Anterior cingulate cortex (tissue), 58 donors: ENCODE results near the gene GCN1.
"Not testable (repeated sequence)": the region's sequence is repeated elsewhere in the genome, so short reads cannot be mapped to it uniquely, and the experiment has no call there.

Experiments
- DNase-seq, 58 donors: peaks; one replicate each; lab custom pipeline; 2025; lab: John Stamatoyannopoulos, UW

Gene GCN1

DNA sequence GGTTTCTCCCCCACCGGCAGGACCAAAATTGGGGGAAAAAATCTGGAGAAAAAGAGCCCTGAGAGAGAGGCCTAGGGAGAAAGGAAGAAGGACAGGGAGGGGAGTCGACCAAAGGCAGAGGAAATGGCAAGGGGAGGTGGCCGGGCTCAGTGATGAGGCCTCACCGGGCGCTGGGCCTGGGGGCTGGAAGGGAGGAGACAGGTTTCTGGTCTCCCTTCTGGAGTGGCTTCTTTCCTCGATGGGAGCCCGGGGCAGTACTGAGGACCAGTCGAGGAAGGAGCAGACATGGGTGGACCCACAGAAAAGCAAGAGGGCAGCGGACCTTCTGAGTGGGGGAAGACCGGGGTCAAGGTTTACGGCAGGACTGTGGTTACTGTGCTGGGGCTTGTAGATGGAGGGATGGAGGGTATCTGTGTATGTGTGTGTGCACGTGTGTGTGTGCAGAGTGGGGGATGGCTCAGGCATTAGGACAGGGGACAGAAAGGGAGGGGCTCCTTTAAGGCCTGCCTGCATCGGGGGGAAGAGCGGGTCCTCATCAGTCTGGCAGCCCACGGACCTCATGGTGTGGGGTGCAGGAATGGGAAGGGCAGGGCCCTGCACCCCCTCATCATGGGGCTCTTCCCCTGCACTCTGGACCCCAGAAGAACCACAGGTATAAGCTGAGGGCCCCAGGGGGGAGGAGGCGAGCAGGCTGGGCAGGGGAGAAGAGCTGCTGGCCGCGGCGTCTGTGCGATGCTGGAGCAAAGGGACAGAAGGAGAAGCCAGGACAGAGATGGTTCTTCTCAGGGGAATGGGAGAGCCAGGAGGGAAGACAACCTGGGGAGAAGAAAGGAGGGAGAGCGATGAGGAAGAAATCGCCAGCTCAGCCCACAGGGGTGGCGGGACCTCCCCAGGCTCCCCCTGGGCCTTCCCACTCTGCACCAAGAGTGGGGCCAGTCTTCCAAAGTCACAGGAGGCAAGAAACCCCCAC is 21.5 kb upstream of the GCN1 start:
- no peak for DNase-seq

DNA sequence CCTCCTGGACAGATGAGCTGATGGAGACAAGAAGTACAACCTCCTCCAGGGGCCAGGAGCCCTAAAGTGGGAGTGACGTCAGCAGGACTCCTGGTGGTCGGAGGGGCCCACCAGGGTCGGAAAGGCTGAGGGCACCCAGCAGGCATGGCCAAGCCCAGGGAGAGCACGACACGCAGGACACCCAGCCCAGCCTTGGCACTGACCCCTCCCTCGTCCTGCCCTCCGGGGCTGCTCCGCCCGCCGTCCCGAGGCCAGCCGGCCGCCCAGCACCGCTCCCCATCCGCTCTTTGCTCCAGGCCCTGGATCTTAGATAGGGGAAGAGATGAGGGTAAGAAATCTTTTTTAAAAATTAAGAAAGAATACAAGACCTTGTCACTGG is 20.8 kb upstream of the GCN1 start:
- DNase-seq, result no peak

DNA sequence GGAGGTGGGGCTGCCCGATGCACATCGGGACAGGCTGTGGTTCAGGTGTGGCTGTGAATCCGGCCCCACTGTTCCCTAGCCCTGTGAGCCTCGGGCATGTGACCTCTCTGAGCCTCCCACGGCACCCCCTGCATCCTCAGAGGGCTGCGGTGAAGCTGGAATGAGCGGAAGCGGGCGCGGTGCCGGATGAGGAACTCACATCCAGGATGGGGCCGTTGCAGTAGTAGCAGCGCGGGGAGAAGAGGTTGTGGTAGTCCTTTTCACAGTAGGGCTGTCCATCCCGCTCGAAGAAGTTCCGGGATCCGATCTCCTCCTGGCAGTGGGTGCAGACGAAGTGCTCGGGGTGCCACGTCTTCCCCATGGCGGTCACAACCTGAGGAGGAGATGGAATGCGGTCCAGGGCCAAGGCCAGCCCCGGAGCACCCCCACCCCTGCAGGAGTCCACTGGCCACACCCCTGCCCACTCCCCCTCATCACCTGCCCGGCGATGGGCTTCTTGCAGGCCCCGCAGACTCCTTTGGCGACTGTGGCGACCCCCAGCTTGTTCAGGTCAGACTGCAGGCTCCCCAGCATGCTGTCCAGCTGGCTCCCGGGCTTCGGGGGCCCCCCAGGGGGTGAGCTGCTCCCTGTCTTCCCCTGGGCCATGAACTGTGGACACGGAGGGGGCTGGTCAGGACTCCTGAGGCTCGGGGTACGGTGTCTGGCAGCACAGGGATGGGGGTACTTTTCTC is 20.3 kb upstream of the GCN1 start:
- DNase-seq, result no peak

DNA sequence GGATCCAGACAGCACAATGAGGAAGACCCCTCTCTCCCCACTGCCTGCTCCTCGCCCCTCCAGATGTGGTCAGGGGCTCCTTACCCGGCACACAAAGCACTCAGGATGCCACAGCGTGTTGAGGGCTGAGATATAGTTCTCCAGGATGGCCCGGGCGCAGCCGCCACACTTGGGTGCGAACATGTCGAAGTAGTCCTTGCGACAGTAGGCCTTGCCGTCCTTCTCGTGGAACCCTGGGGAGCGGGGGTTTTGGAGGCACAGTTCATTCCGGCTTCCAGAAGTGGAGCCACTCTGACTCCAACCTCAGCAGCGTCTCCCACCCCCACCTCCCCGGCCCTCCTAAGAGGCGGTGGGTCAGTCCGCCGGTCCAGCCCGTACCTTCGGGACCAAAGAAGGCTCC is 19.2 kb upstream of the GCN1 start:
- no peak for DNase-seq

DNA sequence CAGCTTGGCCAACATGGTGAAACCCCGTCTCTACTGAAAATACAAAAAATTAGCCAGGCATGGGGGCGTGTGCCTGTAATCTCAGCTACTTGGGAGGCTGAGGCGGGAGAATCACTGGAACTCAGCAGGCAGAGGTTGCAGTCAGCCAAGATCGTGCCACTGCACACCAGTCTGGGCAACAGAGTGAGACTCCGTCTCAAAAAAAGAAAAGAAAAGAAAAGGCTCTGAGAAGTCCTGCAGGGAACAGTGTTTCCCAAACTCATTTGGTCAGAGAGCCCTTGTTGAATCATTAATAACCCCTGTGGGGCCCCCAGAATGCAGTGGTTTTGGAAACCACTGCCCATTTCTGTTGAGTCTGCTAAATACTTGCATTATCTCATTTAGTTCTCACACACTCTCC is 18.7 kb upstream of the GCN1 start:
- not testable (repeated sequence) for DNase-seq

DNA sequence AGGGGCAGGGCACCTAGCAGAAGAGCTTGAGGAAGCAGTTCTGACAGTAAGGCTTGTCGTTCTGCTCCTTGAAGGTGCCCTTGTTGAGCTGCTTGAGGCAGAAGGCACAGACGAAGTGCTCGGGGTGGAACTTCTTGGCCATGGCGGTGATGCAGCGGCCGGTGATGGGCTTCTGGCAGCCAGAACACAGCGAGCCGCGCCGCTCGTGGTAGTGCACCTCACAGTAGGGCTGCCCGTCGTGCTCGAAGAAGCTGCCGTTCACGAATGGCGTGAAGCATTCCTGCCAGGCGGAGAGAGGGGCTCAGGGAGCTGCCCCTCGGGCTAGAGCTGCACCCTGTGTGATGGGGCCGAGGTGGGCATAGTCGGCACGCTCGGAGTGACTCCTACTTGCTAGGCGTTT is 17.8 kb upstream of the GCN1 start:
- no peak for DNase-seq

DNA sequence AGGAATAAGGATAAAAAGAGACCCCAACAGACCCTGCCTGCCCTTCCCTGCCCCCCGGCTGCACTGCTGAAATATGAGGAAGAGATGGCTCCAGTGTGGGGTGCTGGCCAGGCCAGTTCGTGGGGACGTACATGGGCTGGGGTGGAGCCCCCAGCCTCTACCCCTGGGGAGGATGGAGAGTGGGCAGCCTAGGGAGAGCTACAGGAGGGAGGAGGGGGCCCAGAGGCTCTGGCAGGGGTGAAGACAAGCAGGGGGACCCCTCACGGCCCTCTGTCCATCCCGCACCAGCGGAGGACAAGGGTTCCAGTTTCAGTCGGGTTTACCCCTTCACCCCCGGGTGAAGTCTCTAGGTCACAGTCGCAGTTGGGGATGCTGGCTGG is 17.4 kb upstream of the GCN1 start:
- no peak for DNase-seq

DNA sequence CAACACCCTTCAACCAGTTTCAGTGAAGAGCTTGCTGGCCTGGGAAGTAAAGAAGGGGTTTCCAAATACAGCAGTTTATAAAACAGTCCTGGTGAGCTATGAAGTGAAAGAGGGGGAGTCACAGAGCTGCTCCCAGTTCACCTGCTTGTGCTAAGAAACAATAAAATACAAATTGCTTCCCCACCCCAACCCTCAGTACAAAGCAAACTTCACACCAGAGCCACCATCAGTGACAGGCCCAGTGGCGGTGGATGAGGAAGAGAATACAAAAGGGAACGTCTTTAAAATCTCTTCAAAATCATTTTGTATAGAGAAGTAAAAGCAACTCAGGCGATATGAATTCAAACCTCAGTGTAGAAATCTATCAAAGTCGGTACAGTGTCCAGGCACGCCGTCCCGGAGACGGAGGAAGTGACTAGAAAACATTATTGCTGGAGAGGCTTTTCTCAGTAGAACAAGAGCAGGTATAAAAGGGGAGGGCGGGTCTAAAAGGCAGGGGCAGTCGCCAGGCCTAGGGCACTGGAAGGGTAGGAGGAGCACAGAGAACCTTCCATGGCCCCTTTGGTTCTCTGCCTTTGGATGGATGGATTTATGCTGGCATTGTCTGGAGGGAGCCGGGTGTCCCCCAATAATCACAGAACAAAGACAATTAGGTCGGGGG is 16.9 kb upstream of the GCN1 start:
- no peak for DNase-seq

DNA sequence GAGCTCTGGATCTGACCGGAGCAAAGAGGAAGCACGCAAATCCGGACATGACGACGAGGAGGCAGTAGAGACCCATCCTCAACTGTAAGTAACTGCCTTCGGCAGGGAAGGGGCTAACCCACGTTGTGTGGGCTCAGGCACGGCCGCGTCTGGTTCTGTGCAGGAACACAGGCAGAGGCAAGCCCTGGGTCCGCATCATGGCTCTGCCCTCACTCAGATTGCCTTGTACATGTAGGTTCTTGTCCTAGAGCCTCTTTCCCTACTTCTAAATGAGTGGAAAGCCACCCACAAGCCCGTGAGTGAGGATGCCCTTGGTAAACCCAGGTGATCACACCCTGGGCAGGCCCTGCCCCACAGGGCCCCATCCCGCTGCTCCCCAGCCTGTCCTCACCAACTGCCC is 15.3 kb upstream of the GCN1 start:
- no peak for DNase-seq

DNA sequence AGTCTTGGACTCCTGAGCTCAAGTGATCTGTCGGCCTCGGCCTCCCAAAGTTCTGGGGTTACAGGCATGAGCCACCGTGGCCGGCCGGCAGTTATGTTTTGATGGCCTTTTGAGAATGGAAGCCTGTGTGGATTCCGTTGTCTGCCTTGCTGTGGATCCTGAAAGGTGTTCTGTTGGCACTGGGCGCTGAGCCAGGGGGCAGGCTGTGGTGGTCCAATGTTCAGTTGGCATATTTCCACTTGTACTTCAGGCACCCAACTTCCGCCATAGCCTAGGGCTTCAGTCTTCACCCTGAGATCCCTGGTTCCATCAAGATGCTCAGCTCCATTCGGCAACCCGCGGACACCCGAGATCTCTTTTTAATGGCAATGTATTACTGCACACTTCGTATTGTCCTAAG is 12.7 kb upstream of the GCN1 start:
- no peak for DNase-seq

DNA sequence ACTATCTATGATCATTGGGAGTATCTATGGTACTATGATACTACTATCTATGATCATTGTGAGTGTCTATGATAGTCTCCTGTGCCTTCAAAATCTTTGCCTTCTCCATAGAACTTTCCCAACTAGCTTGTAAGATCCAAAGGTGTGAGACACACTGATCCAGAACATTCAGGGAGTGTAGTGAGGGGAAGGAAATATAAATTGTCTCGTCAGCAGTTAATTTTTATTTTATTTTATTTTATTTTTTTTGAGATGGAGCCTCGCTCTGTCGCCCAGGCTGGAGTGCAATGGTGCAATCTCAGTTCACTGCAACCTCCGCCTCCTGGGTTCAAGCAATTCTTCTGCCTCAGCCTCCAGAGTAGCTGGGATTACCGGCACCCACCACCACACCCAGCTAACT is 12.3 kb upstream of the GCN1 start:
- not testable (repeated sequence) for DNase-seq

DNA sequence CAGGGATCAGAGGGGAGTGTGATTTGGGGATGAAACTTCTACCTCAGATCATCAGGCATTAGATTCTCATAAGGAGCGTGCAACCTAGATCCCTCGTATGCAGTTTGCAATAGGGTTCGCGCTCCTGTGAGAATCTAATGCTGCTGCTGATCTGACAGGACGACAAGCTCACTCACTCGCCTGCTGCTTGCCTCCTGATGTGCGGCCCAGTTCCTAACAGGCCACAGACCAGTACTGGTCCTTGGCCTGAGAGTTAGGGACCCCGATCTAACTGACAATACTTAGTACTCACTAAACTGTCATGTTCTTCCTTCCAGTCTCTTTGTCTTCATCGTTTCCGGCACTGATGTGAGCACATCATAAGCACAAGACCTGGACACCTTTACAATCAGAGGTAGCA is 11.7 kb upstream of the GCN1 start:
- DNase-seq, result no peak

DNA sequence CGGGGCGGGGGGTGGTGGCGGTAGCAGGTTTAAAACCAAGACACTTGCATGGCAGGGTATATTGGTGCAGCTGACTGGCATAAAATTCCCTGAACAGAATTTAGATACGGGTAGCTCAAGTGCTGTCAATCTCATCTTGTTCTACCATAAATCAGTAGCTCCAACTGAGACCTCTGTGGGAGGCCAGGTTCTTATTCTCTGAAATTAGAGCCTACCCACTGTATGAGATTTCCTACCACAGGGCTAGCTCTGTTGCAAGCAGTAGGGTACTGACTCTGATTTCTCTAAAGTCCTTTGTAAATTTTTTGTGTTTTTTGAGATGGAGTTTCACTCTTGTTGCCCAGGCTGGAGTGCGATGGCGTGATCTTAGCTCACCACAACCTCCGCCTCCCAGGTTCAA is 9.7 kb upstream of the GCN1 start:
- DNase-seq, result no peak

DNA sequence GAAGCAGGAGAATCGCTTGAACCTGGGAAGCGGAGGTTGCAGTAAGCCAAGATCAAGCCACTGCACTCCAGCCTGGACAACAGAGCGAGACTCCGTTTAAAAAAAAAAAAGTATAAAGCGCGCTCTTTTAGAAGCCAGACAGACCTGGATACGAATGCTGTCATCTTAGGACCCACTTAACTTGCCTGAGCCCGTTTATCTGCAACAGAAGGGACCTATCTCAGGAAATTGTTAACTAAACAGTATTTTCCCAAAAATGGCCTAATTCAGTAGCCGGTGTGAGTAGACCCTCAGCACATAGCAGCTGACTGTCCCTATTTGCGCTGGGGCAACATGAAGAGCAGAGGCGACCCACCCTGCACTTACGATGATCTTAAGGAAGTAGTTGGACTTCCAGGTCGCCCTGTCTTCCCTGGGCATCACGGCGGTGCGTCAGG is 5.9 kb upstream of the GCN1 start:
- no peak for DNase-seq

DNA sequence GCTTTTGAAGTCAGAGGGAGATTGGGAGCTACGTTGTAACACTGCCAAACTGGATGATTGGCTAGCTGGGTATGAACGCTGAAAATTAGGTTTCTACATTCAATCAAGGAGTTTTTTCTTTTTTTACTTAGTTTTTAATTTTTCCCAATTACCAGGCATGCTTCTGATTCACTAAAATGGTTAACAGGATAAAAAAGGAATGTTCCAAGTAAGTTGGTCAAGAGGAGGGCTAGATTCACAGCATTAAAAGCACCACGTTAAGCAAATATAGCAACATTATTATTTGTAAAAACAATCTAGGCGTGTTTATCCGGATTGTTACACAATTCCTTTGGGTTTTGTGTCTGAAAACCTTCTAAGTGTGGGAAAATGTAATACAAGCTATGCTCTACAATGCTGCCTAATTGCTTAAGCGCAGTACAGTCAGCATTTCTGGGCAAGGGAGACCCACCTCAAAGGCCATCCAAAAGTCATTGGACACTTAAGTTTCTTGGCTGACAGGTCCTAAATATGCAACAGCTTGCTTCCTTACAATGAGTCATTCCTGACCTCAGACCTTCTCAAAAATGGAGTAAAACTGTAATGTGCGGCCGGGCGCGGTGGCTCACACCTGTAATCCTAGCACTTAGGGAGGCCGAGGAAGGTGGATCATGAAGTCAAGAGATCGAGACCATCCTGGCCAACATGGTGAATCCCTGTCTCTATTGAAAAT is 5.2 kb upstream of the GCN1 start:
- DNase-seq, result no peak

DNA sequence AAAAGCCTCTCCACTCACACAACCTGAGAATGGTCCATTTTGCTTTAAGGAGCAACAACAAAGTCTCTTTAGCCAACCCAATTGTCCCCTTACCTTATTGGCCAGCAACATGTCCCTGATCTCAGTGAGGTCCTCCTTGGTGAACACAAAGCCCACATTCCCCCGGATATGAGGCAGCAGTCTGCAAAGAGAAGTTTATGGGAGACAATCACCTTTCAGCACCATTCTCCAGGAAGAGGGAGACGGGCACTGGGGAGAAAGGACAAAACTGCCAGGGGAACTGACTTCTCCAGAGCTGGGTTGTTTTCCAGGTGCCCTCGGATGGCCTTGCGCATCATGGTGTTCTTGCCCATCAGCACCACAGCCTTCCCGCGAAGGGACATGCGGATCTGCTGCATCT is 4.5 kb upstream of the GCN1 start:
- DNase-seq, result no peak

DNA sequence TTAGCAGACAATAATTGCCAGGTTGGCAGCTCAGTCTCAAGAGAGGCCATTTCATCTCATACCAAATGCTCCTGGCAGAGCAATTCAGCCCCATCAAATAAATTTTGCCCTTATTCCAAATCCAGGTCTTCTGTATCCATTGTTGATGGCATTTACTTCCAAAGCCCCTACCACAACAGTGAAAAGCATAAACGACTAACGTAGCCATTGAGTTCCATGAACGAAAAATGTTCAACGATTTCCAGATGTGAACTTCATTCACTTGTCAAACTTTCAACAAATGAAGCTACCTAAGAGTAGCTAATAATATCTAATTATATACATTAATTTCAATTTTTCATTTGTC is 3.0 kb upstream of the GCN1 start:
- no peak for DNase-seq

DNA sequence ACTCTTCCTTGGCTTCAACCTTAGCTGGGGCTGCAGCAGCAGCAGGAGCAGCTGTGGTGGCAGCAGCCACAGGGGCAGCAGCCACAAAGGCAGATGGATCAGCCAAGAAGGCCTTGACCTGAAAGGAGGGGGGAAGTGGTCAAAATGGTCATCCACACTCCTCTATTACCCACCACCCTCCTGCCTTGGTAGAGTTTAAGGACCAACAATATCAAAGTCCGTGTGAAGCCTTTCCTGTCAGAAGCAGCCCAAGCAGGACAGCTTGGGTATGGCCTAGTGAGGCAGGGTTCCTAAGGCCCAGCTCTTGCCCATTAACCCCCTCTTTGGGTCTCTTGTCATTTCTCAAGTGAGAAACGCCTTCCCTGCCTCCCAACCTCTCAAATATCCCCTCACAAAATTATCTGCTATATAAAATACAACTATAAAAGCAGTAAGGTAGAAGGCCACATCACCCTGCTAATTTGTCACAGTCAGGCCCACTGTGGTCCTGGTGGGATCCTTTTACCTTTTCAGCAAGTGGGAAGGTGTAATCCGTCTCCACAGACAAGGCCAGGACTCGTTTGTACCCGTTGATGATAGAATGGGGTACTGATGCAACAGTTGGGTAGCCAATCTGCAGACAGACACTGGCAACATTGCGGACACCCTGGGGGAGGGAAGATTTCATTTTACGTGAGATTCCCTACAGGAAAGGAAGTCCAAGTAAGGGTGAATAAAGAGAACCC is 2.5 kb upstream of the GCN1 start:
- DNase-seq, result not testable (repeated sequence)

DNA sequence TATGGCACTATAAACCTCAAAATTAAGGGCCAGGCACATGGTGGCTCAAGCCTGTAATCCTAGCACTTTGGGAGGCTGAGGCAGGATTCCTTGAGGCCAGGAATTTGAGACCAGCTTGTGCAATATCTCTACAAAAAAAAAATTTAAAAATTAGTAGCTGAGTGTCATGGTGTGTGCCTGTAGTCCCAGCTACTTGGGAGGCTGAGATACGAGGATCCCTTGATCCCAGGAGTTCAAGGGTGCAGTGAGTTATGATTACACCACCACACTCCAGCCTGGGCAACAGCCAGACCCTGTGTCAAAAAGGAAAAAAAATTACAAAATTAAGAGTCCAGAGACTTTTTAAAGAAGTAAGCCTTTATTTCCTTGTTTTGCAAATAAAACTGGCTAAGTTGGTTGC is 1.8 kb upstream of the GCN1 start:
- no peak for DNase-seq

DNA sequence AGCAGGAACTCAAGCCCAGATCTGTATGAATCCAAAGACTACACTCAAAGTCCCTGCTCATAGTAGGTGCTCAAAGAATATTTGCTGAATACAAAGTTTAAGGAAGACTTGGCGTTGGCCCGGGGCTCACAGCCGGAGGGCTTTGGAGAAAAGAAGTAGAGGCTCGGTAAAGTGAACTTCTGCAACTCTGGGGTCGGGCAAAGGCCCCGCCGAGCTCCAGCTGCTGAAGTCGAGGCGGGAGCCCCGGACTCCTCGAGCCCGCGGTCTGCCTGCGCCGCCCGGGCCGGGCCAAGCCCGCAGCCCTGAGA is 335 bp downstream of the GCN1 start:
- no peak for DNase-seq
